HG02798 (cell line): ENCODE data around the gene GPX3.

Source experiments
- ATAC-seq: cut with Tn5 transposase; IDR thresholded peaks from one replicate; pipeline ENCODE4 v1.9.1; 2021; ENCODE audit warnings: mild to moderate bottlenecking; ENCODE audit not compliant: unreplicated experiment, poor library complexity

Gene GPX3

DNA sequence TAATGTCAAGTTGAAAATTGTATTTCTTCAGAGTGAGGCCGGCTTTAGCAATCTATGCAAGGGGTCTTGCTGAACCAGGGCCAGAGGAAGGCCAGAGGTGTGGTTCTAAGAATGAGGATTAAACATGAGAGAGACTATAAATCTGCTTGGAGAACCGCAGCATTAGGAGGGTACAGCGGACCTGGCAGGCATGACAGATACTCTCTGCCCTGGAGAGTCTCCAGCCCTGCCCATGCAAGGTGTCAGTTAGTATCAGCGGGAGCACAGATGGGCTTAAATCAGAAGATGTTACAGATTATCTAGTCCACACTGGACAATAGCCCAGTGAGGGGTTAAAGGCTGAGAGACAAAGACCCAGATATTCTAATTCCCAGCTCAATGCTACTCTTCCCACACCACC, 11.5 kb upstream of the GPX3 start:
- no peak for ATAC-seq

DNA sequence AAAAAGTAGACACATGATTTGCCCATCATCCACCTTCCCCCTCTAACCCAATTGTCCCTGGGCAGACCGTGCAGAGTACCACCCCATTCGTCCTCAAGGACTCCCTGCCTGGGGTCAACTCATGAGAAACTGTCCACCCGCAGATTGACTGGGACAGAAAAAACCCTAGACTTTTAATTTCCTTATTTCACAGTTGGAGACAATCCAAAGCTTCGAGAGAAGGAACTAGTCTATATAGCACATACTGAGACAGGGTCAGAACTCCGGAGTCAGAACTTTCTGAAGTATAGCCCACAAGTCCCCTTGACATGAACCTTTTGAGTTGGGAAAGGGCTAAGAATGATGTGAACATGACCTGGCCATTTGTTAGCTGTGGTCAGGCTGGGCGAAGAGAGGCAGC, 7.5 kb upstream of the GPX3 start:
- ATAC-seq, result no peak

DNA sequence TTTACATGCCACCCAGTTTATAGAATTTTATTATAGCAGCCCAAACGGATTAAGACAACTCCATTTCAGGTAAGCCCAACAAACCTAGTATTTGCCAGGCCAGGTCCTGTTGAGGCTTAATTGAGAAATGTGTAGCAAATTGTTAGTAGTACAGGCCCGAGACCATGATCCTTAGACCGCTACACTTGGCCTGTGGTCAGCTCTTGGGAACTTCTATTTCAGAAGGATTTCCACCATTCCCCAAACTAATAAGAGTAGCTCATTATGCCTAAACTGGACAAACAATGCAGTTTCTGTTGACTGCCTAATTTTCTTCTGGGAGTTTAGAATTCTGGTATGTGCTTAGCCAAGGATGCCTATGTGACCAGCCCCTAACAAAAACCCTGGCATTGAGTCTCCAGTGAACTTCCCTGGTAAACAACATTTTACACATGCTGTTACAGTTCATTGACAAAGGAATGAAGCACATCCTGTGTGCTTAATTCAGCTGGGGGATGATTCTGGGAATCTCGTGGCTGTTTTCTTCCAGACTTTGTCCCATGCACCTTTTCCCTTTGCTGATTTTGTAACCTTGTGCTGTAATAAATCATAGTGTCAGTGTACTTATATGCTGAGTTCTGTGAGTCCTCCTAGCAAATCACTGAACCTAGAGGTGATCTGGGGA, 5.6 kb upstream of the GPX3 start:
- no peak for ATAC-seq

DNA sequence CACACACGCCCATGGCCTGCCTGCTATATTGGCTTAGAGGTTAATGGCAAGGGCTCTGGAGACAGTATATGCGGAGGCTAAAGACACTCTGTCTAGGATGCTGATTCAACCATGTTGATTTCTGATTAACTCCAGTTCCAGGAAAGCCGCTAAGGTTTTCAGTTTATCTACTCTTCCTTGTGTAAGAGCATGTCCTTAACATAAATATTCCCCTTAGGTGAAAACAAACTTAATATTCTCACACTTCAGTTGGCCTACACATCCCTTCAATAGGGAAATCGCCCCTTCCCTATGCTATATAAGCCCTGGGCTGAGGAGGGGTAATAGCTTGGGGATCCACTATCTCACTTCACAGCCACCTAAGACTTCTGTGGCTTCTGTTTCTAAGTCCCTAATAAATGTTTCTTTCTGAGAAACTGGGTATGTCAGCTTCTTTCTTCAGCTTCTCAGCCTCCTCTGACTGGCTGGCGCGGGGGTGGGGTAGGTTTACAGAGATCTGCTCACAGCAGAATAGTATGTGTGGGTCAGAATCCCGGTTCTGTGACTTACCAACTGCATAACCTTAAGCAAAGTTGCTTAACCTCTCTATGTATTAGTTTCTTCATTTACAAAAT, 4.3 kb upstream of the GPX3 start:
- no peak for ATAC-seq

DNA sequence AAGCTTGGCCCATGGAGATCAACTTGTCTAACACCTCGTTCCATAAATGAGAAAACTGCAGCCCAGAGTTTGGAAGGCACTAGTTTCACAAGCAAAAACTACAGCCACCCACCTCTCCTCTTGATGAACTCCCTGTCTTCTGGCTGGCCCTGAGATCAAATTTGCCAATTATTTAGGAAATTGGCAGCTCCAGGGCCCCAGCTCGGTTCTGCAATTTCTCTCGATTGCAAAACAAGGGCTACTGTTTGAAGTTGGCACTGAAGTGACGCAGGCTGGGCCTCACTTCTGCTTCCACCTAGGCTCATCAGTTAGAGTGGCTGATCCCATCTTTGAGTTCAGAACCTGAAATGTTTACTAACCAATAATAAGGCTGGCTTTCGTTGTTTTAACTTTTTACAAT, 3.7 kb upstream of the GPX3 start:
- no peak for ATAC-seq

DNA sequence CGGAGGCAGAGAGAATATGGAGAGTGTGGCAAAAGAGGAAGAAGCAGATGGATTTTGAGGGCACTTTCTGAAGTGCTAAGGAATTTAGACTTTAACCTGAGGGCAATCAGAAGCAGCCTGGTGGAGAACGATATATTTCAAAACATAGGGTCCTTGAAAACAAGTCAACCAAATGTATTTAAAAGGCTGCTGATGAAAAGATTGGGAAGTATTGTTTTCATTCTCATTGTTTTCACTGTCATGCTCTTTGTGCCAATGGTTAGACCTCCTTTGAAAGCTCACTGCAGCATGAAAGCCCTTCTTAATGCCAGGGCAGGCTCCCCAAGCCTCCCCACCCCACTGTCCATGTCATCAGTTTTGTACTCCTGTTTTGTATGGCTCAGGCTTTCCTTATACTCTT, 2.5 kb upstream of the GPX3 start:
- ATAC-seq, result no peak

DNA sequence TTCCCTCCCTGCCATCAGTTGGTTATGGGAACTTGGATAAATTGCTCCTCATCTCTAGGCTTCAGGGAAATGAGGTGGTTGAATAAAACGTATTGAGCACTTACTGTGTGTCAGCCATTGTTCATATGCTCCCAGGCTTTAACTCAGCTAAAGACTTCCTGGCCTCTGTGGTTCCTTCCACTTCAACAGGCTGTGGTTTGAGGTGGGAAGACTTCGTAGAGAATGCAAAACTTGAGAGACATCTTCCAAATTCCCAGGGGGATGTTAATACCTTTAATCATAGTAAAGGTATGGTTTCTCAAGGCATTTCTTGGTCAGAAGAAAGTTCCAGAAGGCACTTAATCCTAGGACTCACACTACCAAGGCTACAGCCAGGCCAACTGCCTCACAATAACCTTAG, 1.5 kb upstream of the GPX3 start:
- ATAC-seq, result no peak

DNA sequence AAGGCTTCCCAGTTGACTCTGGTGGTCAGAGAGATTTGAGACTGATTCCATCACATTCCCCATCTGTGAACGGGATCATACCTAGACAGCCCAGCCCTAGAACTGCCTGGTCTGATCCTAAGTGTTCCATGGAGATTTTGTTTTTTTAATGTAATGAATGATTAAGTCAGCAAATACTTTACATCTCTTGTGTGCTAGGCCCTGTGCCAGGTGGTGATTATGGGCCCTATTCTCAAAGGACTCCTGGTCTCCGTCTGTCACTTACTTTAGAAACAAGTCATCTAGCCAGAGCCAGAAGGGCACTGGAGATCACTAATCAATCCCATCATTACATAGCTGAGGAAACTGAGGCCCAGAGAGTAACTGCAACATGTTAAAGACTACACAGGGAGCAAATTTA, 1.1 kb upstream of the GPX3 start:
- ATAC-seq, result no peak

DNA sequence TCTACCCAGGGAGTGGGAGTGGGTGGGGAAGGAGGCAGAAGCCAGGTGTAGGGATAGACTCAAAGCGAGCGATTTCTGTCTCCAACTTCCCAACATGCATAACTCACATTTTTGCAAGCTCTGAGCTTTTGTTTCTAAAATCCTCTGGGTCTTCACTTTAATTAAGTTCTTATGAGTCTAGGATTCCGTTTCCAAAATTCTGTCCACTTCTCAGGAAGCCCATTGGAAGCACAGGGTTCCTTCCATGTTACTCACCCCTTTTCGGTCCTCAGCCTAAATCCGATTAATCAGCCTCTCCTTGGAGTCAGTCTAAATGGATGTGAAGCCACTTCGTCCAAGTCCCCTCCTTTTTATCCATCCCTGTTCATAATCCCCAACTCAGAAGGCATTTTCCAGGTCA, 1.4 kb downstream of the GPX3 start:
- no peak for ATAC-seq

DNA sequence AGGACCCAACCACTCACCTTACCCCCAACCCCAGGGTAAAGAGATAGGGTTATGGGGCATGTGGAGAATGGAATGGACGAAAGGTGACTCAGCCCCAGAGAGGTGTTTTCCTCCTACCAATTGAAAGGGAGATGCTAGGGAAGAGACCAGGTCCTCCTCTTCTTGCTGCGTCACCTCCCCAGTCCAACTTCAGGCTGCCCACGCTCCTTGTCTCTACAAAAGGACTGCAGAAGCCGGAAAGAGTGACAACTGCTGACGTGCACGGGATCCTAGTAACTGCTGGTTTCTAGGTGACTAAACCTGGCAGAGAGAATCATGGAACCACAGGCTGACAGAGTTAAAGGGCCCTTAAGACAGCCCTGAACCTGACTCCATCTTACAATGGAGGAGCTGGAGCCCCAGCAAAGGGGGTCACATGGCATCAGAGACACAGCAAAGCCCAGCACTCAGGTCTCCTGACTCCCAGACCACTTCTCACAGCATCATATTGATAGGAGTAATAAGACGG, 2.2 kb downstream of the GPX3 start:
- no peak for ATAC-seq

DNA sequence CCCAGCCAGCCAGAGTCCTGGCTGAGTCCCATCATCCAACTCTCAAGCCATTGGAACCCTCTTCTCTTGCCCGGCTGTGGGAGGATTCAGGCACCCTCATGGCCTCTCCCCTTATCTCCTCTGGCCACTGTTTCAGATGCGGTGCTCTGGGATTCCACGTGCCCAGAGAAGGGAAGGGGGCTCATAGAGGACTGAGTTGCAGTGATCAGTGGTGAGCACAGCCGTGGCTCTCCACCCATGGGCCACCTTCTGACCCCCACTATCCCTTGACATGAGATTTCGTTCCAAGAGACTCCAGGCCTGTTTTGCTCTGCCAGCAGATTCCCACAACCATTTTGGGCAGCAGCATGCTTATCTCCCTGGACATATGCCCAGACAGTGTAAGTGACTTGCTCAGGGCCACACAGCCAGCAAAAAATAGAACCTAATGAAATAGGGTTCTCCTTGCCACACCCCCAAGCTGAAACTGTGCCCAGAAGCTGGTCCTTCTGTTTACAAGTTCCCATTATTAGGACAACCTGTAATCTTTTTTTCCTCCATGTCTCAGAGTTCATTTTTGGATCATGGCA, 2.7 kb downstream of the GPX3 start:
- no peak for ATAC-seq

DNA sequence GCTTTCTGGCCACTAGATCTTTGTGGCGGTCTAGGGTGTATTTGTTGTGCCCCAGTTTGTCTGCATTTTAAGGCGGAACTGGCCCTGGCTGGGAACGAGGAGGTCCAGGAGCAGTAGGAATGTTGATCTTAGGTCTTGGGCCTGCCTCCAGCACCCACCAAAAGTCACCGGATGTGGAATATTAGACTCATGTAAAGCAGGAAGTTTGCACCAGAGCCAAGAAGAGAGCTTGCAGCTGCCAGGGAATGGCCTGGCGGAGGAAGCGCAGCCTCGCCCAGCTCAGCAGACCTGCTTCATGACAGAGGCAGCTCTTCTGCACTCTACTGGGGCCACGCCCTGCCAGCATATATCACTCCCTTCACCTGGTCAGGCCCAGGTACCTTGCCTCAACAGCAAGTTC, 3.3 kb downstream of the GPX3 start:
- no peak for ATAC-seq

DNA sequence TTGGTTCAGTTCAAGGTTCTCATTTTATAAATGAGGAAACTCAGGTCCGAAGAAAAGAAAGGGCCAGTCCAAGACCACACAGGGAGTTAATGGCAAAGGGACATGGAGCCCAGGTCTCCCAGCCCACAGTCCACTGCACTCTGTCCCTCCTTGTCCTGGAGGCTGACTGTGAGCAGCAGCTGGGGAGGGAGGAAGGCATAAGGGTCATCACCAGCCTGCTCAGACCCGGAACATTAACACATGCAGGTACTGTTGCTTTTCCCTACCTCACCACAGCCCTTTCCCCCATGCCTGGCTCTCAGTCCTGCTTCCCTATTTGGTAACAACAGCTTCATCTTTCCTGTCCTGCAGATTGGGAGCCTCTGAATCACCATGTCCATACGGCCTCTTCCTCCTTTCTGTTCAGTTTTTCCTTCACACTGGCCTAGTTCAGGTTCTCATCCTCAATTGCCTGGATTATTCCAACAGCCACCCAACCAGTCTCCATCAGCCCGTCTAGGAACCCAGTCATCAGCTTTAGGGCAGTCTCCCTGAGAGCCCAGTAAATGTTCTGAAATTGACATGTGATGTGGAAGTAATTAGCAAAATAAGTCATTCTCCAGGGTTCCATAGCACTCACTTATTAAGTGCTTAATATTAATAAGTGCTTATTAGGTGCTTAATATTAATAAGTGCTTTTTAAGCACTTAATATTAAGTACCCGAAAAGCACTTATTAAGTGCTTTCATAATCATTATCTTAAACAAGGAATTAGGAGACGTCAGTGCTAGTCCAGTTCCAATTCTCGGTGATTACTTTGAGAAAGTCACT, 4.3 kb downstream of the GPX3 start:
- ATAC-seq, result no peak

DNA sequence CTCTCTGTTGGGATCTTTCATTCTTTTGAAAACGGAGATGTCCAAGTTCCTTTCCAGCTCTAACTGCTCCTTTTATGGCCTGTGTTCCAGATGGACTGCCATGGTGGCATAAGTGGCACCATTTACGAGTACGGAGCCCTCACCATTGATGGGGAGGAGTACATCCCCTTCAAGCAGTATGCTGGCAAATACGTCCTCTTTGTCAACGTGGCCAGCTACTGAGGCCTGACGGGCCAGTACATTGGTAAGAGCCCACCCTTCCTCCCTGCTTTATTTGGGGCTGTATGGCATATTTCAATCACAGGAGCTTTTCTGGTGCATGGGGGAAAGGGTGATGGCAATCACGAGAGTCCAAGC, 4.8 kb downstream of the GPX3 start:
- no peak for ATAC-seq

DNA sequence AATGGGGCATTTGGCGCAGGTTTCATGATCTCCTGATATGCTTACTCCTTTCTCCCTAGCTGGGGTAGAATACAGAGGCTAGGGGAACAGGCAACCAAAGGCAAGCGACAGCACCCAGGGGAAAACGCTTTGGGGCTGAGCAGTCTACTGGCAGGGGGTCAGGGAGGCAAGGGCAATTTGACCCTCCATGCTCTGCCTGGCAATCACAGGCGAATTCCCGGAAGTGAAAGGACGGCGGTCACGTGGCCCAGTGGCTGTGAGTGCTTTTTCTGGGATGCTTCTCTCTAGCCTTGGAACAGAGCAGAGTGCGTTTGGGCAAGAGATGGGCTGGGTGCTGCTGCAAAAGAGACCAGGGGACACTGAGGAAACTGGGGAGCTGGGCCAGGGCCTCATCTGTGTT, 5.7 kb downstream of the GPX3 start:
- ATAC-seq, result no peak

DNA sequence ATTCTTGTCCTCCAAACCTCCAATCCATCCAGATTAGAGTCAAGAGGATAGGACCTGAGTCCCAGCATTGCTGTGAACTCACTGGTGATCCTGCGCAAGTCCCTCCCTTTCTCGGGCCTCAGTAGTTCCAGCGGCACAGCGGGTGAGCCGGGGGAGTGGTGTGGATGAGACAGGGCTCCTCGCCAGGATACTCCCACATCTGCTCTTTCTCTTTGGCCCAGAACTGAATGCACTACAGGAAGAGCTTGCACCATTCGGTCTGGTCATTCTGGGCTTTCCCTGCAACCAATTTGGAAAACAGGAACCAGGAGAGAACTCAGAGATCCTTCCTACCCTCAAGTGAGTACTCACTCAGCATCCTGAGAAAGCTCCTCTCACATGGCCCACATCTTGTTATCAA, 6.3 kb downstream of the GPX3 start:
- no peak for ATAC-seq

DNA sequence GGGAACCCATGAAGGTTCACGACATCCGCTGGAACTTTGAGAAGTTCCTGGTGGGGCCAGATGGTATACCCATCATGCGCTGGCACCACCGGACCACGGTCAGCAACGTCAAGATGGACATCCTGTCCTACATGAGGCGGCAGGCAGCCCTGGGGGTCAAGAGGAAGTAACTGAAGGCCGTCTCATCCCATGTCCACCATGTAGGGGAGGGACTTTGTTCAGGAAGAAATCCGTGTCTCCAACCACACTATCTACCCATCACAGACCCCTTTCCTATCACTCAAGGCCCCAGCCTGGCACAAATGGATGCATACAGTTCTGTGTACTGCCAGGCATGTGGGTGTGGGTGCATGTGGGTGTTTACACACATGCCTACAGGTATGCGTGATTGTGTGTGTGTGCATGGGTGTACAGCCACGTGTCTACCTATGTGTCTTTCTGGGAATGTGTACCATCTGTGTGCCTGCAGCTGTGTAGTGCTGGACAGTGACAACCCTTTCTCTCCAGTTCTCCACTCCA, 7.6 kb downstream of the GPX3 start:
- no peak for ATAC-seq

DNA sequence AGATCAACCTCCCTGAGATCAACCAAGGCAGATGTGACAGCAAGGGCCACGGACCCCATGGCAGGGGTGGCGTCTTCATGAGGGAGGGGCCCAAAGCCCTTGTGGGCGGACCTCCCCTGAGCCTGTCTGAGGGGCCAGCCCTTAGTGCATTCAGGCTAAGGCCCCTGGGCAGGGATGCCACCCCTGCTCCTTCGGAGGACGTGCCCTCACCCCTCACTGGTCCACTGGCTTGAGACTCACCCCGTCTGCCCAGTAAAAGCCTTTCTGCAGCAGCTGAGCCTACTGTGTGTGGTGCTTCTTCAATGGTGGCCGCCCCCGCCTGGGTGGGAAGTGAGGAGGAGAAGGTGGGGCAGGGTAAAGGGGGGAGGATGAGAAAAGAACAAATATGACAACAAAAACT, 8.3 kb downstream of the GPX3 start:
- ATAC-seq, result no peak

DNA sequence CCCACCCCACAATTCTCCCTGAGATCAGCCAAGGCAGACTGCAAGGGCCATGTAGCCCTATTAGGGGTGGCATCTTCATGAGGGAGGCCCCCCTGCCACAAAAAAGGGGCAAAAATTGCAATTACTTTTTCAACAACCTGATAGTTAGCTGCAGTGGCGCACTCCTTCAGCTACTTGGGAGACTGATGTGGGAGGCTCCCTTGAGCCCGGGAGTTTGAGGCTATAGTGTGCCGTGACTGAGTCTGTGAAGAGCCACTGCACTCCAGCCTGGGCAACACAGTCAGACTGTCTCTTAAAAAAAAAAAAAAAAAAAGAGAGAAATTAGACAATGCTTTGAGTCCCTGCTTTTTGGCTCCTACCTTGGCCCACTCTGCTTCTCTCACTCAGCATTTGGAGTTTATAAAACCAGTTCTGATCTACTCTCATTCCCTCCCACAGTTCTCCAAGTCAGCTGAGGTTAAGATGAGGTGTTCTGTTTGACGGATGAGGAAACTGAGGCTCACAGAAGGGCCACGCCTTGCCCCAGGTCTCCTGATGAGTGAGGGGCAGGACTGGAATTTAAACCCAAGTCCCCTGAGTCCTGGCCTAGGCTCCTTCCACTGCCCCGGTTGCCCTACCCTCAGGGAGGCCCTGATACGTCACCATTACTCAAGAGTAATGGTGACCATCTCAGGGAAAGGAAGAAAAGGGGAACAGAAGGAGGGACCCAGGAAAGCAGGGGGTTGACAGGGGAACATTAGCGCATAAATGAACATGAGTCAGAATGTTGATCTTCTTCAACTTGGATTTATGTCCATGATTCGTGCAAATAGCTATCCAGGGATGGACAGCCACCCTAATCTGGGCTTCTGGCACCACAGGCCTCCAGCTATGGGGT, 9.0 kb downstream of the GPX3 start:
- ATAC-seq, result no peak

DNA sequence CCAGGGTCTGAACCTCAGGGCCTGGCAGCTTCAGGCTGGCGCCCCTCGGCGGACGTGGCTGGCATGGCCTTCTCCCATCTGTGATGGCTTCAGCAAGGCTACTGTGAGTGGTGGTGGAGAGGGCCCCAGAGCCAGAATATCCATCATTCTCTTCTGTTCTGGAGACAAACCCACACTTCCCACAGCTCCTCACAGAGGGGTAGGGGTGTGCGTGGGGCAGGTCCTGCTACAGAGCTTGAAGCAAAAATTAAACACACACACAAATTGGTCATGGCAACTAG, 9.6 kb downstream of the GPX3 start:
- no peak for ATAC-seq
